ENCODE measurements around the gene FAM162A.
"Not testable (repeated sequence)": the region's sequence is repeated elsewhere in the genome, so short reads cannot be mapped to it uniquely, and the experiment has no call there.

FAM162A gene

DNA sequence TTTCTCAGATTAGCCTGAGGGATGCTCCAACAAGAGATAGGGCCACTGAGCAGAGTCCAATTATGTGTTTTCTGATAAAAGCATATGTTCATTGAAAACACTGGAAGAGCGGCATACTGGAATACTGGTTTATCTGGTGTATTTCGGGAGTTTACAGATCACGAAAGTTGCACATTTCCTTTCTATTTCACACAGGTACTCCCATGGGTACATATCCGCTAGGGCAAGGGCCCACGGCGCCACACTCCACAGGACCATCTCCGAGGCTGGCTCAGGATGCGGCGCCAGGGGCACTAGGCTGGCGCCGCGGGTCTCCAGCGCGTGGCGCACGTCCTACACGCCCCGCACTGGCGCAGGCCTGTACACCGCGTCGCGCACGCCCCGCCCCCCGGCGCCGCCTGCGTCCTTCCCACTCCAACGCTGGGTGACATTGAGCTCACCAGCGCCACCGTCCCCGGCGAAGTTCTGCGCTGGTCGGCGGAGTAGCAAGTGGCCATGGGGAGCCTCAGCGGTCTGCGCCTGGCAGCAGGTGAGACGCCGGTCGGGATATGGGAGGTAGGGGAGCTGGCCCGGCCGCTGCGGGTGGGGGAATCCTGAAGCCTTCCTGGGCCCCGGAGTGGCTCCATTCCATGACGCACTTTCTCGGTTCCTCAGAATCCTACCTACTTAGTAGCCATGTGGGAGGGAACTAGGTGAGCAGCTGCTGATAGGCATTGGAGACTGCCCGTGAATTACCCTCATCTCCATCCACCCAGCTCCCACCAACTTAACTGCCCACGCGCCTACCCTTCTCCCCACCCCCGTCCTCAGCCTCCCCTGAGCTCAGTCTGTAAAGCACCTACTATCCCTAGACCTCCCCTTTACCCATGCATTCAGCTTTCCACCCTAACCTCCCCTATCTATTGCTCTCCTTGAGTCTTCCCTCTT is at the start of gene FAM162A:
Gene FAM162A, plus strand, starts transcription at position 412 of the 927 bp plus-strand sequence. Its CDS starts 84 bp downstream, at position 496.
- DNase-seq (ENCODE audit: low read depth in 2 of 2): peak; percentile 69 to 74

DNA sequence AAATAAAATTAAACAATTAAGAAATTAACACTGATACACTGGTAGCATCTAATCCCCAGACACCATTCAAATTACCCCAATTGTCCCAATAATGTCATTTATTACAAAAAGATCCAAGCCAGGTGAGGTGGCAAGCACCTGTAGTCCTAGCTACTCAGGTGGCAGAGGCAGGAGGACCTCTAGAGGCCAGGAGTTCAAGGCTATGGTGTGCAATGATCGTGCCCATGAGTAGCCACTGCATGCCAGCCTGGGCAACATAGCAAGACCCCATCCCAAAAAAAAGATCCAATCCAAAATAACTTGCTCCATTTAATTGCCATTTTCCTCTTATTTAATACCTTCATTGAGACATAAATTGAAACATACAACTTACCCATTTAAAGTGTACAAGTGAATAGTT is 41.2 kb upstream of the FAM162A start:
- DNase-seq (ENCODE audit: low read depth in 2 of 2): no peak

DNA sequence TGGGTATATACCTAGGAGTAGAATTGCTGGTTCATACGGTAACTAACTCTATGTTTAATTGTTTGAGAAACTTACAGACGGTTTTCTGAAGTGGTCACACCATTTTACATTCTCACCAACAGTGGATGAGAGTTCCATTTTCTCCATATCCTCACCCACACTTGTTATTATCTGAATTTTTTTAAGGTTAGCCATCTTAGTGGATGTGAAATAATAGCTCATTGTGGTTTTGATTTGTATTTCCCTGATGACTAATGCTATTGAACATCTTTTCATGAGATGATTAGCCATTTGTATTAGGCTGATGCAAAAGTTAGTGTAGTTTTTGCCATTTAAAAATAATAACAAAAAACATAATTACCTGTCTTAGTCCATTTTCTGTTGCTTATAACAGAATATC is 40.3 kb upstream of the FAM162A start:
- no peak for DNase-seq (ENCODE audit: low read depth in 2 of 2)

DNA sequence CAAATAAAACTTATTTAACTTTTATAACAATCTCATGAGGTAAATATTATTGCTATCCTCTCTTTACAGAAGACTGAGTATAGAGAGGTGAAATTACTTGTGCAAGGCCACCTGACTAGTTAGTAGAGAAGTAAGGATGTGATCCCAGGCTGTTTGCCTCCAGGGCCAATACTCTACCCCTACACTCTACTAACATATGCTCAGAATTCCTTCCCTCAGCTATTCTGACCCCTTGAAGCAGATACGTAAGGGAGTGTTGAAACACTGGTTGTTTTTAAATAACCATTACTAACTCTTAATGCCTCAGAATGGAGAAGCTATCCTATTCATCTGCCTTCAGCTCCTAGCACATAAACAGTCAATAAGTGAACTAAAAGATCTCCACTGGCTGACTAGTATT is 34.8 kb upstream of the FAM162A start:
- no peak for DNase-seq (ENCODE audit: low read depth in 2 of 2)

DNA sequence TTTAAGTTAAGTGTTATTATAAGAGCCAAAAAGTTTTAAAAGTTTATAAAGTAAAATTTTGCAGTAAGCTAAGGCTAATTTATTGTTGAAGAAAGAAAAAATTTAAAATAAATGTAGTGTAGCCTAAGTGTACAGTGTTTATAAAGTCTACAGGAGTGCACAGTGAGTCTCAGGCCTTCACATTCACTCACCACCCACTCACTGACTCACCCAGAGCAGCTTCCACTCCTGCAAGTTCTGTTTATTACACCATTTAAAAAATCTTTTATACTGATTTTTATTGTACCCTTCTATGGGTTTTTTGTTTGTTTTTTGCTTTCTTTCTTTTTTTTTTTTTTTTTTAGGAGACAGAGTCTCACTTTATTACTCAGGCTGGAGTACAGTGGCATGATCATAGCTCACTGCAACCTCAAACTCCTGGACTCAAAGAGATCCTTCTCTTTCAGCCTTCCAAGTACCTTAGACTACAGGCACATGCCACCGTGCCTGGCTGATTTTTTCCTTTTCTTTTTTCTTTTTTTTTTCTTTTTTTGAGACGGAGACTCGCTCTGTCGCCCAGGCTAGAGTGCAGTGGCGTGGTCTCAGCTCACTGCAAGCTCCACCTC is 33.1 kb upstream of the FAM162A start:
- DNase-seq (ENCODE audit: low read depth in 2 of 2): no peak

DNA sequence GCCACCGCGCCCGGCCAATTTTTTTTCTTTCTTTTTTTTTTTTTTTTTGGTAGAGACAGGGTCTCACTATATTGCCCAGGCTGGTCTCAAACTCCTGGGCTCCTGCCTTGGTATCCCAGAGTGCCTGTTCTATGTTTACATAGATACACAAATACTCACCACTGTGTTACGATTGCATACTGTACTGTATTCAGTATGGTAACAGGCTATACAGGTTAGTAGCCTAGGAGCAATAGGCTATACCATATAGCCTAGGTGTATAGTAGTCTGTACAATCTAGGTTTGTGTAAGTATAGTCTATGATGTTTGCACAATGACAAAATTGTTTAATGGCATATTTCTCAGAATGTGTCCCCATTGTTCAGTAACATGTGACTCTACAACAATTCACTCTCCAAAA is 32.4 kb upstream of the FAM162A start:
- no peak for DNase-seq (ENCODE audit: low read depth in 2 of 2)

DNA sequence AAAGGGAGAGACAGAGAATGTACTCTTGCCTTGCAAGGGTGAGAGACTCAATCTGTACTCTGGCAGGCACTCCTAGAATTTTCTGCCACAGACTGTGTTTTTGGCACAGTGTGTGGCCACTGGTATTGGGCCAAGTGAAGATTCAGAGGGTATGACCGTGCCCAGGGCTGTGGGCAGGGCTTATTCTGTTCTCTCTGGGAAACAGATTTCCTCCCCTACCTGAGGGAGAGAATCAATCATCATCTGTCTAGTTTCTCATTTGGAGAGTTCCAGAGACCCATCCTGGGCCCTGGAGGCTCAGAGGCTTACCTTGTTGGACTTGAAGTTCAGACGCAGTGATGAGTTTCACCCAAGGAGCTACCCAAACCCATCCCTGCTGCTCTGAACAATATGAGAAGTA is 30.8 kb upstream of the FAM162A start:
- DNase-seq (ENCODE audit: low read depth in 2 of 2): no peak

- no peak for DNase-seq (ENCODE audit: low read depth in 2 of 2)
Observed at GRCh38 chr3:122353893-122354401, 30.0 kb upstream of the FAM162A start.

DNA sequence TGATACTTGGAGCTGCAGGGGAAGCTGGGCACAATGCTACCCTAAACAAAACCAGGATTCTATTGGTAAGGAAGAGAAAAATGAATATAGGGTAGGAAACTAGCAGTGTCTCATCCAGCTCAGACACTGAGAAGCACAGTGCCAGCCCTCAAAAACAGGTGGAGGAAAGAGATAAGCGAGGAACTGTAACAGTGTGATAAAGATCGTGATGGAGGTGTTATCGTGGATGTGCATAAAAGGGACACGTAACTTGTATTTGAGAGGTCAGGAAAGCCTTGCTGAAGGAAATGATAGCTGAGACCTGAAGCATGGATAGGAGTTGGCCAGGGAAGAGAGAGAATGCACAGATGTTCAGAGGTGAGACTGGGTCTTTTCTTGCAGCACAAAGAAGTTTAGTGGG is 28.4 kb upstream of the FAM162A start:
- DNase-seq (ENCODE audit: low read depth in 2 of 2): no peak

DNA sequence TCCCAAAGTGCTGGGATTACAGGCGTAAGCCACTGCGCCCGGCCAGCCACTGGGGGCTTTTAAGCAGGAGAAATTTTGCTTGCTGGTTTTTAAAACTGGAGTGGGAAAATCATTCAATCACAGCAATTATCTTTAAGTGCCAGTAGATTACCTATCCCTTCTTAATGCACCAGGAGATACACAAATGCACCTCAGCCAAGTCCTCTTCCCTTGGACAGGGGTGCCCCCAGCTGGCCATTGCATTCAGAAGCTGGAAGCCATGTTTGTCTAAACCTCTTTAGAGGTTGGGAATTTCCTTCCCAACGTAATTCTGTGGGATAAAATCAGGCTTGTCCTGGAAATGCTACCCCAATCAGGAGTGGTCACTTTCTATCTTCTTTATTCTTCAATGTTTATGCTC is 27.6 kb upstream of the FAM162A start:
- DNase-seq (ENCODE audit: low read depth in 2 of 2): peak in 1 of 2 experiments; percentile 4

DNA sequence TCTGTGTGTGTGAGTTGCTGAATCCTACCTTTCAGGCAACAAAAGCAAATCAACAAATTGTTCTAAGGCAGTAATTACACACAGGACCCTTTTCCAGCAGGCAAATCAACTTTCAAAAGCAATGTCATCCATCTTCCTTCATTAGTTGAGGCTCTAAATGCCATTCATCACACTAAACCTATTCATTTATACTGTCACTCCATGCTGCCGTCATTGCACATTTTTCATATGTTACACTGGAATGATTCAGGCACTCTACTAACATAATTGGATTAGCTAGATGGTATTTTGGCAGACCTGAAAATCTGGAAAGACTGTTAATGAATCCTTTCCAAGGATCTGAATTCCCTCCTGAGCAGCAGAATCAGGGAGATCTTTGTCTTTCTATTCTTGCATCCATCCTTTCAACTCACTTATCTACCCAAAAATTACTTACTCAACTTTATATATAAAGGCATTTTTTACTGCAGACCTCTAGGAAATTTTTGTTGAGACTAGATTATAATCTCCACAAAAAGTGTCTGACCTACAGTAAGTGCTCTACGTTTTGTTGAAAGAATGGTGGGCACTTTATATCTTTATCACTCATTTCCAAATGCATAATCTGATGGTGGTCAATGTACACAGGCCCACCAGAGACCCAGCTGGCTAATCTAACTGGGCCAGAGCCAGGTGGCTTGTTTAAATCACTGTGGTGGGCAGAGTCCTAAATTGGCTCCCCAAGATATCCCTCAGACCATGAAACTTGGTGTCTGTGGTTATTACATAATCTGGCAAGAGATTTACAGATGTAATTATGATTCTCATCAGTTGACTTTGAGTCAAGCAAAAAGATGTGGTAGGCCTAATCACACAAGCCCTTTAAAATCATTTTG is 25.9 kb upstream of the FAM162A start:
- DNase-seq (ENCODE audit: low read depth in 2 of 2): peak in 1 of 2 experiments; percentile 2

DNA sequence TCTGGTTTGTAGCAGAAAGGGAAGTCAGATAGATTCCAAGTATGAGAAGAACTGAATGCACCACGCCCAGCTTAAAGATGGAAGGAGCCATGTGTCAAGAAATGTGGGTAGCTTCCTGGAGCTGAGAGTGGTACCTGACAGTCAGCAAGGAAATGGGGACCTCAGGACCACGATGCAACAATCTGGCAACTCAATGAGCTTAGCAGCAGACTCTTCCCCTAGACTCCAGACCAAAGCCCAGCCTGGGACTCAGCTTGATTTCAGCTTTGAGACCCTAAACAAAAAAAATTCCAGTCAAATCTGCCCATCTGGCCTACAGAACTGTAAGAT is 25.3 kb upstream of the FAM162A start:
- DNase-seq (ENCODE audit: low read depth in 2 of 2): no peak

GRCh38 chr3:122362026-122362425 is 22.0 kb upstream of the FAM162A start:
- no peak for DNase-seq (ENCODE audit: low read depth in 2 of 2)

GRCh38 chr3:122364490-122364889 is 19.5 kb upstream of the FAM162A start:
- no peak for DNase-seq (ENCODE audit: low read depth in 2 of 2)

DNA sequence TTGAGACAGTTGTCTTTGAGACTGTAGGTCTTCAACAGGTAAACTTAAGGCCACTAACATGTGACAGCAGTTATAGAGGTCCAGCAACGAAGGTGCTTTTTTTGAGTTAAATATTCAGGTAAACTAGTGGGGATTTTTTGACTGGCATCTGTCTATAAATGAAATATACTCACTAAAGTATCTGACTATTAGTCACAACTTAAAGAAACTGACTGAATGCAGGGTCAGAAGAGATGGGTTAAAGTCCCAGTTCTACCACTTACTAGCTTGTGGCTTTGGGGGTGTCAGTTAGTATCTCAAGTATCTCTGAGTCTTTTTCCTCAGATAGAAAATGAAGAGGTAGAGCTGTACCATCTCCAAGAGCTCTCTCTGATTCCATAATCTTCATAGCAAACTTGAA is 18.9 kb upstream of the FAM162A start:
- DNase-seq (ENCODE audit: low read depth in 2 of 2): no peak

DNA sequence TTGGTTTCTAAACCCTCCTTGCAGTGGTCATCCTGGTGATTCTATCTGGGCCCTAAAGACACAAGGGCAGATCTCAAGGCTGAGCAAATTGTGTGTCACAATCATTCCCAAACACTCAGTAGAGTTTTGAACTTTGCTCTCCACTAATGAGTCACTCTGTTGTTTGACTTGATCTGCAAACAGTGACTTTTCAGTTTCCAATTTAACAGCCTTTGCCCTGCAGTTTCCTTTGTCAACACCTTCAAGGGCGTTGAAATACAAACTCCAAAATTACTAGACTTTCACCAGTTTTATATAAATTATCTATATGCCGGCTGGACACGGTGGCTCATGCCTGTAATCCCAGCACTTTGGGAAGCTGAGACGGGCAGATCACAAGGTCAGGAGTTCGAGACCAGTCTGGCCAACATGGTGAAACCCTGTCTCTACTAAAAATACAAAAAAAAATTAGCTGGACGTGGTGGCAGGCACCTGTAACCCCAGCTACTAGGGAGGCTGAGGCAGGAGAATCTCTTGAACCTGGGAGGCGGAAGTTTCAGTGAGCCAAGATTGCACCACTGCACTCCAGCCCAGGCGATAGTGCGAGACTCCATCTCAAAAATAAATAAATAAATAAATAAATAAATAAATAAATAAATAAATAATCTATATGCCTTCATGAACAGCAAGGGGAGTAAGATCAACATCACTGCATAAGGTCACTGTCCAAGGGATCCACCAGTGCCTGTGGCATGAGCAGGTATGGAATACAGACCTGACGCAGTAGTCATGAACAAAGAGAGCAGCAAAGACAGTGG is 18.2 kb upstream of the FAM162A start:
- not testable (repeated sequence) for DNase-seq (ENCODE audit: low read depth in 2 of 2)

DNA sequence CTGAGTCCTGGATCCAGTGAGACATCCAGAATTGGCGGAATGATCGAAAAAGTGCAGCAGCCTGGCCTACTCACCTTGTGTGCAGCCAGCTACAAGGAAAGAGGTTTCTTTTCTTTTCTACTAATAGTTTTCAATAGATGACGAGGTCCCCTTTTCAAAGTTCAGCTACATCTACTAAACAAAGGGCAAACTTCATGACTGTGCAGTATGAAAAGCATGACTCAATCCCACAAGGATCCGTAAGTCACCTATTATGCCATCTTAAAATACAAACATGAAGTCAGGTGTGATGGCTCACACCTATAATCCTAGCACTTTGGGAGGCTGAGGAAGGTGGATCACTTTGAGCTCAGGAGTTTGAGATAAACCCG is 17.6 kb upstream of the FAM162A start:
- DNase-seq (ENCODE audit: low read depth in 2 of 2): no peak

DNA sequence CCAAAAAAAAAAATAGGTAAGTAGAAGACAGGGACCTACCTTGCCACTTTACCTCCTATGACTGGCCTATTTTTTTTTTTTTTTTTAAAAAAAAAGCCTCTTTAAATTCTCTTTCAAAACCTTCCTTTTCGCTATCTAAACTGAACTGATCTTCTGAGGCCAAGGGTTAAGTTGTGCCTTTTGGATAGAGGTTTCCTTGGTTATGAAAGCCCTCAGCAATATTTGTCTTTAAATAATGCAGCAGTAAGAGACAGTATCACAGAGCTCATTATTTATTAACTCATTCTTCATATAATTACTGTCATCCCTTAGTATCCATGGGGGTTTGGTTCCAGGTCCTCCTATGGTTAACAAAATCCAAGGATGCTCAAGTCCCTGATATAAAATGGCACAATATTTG is 9.9 kb upstream of the FAM162A start:
- no peak for DNase-seq (ENCODE audit: low read depth in 2 of 2)

DNA sequence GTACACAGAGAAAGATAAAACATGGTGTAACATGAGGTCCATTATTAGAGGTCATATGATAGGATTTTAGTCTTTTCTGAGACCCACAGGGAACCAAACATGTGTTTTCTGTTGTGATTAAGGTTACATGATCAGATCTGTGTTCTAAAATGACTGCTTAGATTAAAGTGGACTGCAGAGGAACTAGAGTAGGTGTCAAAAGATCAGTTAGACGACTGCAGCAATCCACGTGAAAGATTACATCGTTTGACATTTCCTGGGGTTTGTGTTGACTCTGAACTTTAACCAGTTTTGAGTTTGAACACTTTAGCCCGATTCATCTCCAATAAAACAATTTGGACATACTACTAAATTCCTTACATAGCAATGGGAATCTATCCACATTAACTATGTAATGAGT is 6.0 kb upstream of the FAM162A start:
- DNase-seq (ENCODE audit: low read depth in 2 of 2): no peak

DNA sequence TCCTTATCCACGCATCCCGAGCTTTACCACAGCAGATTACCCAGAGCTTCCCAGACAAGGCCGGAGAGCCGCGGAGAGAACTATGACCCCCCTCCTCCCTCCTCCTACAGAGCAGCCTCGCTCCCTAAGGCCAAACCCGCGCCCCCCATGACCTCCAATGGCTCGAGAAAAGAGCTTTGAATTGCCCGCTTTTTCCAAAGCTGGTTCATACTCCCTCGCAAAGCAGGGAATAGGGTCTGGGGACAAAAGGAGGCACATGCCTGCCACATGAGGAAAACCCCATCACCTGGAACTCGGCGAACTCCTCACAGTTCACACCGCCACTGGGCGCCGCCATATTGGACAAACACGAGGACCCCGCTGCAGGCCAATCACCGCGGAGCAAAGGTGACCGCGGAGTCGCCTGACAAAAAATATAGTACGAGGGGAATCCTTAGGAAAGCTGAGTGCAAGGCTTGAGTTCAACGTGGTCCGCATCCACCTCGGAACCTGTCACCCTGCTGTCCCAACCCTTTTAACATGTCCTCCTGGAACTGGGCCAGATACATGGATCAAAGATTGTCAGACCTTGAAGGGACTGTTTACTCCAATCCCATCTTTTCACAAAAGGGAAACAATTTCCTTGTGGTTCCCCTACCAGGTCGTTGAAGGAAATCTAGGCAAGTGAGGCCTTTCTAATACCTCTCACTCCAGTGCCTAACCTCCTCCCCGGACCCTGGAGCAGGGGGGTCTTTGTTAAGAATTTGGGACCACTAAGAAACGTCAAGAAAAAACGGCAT is 905 bp upstream of the FAM162A start, which contains the start of gene MIX23:
Gene MIX23, minus strand, starts transcription at position 344 of the 779 bp plus-strand sequence. Its CDS starts 7 bp downstream, at position 337.
- DNase-seq (ENCODE audit: low read depth in 2 of 2): peak; percentile 70
